ENCODE results near the gene KIAA1755. TPM values are rescaled to one million over a fixed set of nuclear protein-coding genes. Genes with fewer than 3 reads are reported as not detected.

Gene KIAA1755
- total and polyA plus RNA-seq, 9 of the 15 experiments (the other 6 are each of a cell fraction or from before 2014, with no cell fraction given): not detected

DNA sequence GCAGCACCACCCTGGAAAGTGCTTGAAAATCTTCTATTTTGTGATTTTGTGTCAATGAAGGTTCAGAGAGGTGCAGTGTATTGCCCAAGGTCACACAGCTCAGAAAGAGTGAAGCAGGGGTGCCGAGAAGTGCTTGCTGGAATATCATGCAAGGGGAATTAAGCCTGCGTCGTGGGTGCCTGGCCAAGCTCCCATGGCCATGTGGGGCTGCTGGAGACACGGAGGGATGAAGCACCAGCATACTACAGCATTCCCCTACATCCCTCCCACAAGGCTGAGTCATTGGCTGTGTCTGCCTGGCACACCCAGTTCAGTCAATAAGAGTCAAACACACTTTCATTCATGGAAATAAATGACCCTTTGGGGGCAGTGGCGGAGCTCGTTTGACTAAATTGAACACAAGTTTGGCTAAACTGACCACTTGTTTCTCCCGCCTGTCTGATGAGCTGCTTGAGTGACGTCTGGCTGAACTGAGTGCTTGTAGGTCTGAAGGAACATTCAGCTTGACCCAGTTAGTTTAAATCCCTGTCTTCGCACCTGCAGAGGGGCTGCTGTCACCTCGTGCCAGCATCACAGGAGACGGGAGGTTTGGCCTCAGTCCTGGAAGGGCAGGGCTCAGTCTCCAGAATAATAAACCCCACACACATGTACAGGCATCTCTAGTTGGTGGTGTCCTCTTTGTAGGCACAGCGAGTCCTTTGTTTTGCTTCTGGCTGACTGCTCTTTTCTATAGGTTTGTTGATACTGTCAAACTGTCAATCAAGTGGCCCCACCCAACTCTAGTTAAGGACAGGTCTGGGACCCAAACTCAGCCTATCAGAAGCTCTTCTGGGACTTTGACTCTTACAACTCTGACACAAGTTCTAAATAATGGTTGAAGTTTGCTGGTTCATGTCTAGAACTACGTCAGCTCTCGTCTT, 87.0 kb downstream of the KIAA1755 start:
- peaks cover 9 to 12% of the 10 kb centered on the region in 2 experiments; a peak in 2 of 5 replicates for H3K4me1 ChIP-seq (replicated peaks in 1 of 2; ENCODE audit: control insufficient read depth in 2 of 2, insufficient read depth in 2 of 2, low read length in 2 of 2)
- peak overlapping the region; percentile 16 for H2AFZ ChIP-seq (ENCODE audit: low read depth, low read length)
- 27% methylated on average over 14 of the region's 14 CpGs for WGBS (ENCODE audit: insufficient coverage, low coverage, missing lambda C conversion rate)
- POLR2A ChIA-PET: interaction anchor here (0.6 to 1.0 kb wide), 4 partner anchors 9 to 46 kb away, joined by 3 to 4 read pairs (median 3); no protein-coding TSS in a partner anchor
- no peaks in the 10 kb centered on the region for H3K9me3 ChIP-seq (replicated peaks; ENCODE audit: control insufficient read depth, insufficient read depth, low read depth, low read length)
- H3K27ac ChIP-seq (ENCODE audit: extremely low read depth, low read depth, low read length): no peak overlapping the region
- no peak overlapping the region for H3K4me3 ChIP-seq
- DNase-seq (ENCODE audit: extremely low read depth in 1 of 4, low spot score in 3 of 4) (peak; percentile 31 to 68 (median 52)), ATAC-seq (peak; percentile 71), FAIRE-seq (peak; percentile 86)
- intact Hi-C loops (cut with micrococcal nuclease): loop anchor here (2.0 kb wide), 1 partner anchor 47 kb away; no protein-coding TSS in a partner anchor
- H3K36me3 ChIP-seq (ENCODE audit: control insufficient read depth, insufficient read depth, low read length): no peaks in the 10 kb centered on the region
- CTCF ChIA-PET (ENCODE audit: low intra/inter-chr PET ratio): interaction anchor here (0.9 kb wide), 1 partner anchor 47 kb away, joined by 3 read pairs; no protein-coding TSS in a partner anchor
- no peaks in the 10 kb centered on the region for H3K9me1 ChIP-seq (ENCODE audit: control insufficient read depth, insufficient read depth, low read length)
- BruUV-seq (replicated peaks): no TSS peak
- H3K9ac ChIP-seq (ENCODE audit: insufficient read depth in 1 of 2, low read depth in 2 of 2, low read length in 2 of 2): peak overlapping the region in 1 of 2 experiments; percentile 73; a peak in 1 of 4 replicates
- no peaks in the 10 kb centered on the region for H3K79me2 ChIP-seq (ENCODE audit: control insufficient read depth, insufficient read depth, low read length)
- H3K4me2 ChIP-seq (ENCODE audit: insufficient read depth, low read length): peak overlapping the region; percentile 34; the same call in 1 of the 2 replicates
- in situ Hi-C loops (cut with MboI): no loop called here
- H4K20me1 ChIP-seq (replicated peaks; ENCODE audit: control insufficient read depth, insufficient read depth, low read length): 0 out of 2 replicates have a peak, but pooled peaks cover 4% of the 10 kb centered on the region
- H3K27me3 ChIP-seq (ENCODE audit: control insufficient read depth in 2 of 2, insufficient read depth in 2 of 2, low read length in 2 of 2): peaks cover 15 to 16% of the 10 kb centered on the region in 2 experiments; a peak in 4 of 5 replicates
- TF ChIP-seq E2F6 (IDR thresholded peaks at IDR 0.05; ENCODE audit: borderline replicate concordance in 1 of 2, extremely low read depth in 1 of 2, insufficient read depth in 1 of 2, insufficient read length in 1 of 2, low read depth in 1 of 2, low read length in 1 of 2, poor library complexity in 1 of 2, severe bottlenecking in 1 of 2) (peak; percentile 20 to 71), ZNF395 (CRISPR knock-in tag; IDR thresholded peaks at IDR 0.05) (no peak), ERF (CRISPR knock-in tag; IDR thresholded peaks at IDR 0.05) (no peak), ZNF134 (CRISPR knock-in tag; conservative IDR thresholded peaks at IDR 0.05) (no peak), PTBP1 (IDR thresholded peaks at IDR 0.05; ENCODE audit: low read depth, low read length) (peak; percentile 62; the same call in 1 of the 2 replicates), ZFP36 (IDR thresholded peaks at IDR 0.05; ENCODE audit: low read depth, low read length, partially characterized antibody) (peak; percentile 79), LCOR (CRISPR knock-in tag; IDR thresholded peaks at IDR 0.05) (no peak), PHF8 (IDR thresholded peaks at IDR 0.05; ENCODE audit: borderline replicate concordance, low read length) (no peak), PRDM10 (IDR thresholded peaks at IDR 0.05; ENCODE audit: partially characterized antibody) (no peak), HDAC2 (IDR thresholded peaks at IDR 0.05) (peak; percentile 49; the same call in 1 of the 2 replicates), KDM1A (IDR thresholded peaks at IDR 0.05) (peak; percentile 16 to 56; a peak in 3 of 4 replicates), ZNF324 (CRISPR knock-in tag; IDR thresholded peaks at IDR 0.05) (no peak), BCOR (IDR thresholded peaks at IDR 0.05) (peak; percentile 95)

All from K562 (cell line).